ENCODE measurements around the gene VSX1. TPM values are rescaled to one million over a fixed set of nuclear protein-coding genes. Genes with fewer than 3 reads are reported as not detected.

Gene VSX1
- total and polyA plus RNA-seq, 11 donors: 0.19 to 0.96 (median 0.49) TPM; not detected in 5

- no peak overlapping the region for H3K4me3 ChIP-seq
- WGBS, 4 donors: 85 to 94% (median 90%) methylated on average over 4 of the region's 4 CpGs
- intact Hi-C loops (cut with DNase I): loop anchor here in 9 of 10 donors (1.0 to 10.0 kb wide), 12 partner anchors 32 to 900 kb away; partner anchors contain the start of genes ABHD12 (in 2 of the 9), GINS1 (in 2 of the 9) and PYGB (in 1 of the 9)
- DNase-seq (peak in 1 of 5 donors; percentile 18), ATAC-seq (no peak)
- no peaks in the 10 kb centered on the region for H3K9me3 ChIP-seq
- peaks cover 0 to 13% (median 0%) of the 10 kb centered on the region in 9 donors for H3K27me3 ChIP-seq
- TF ChIP-seq CTCF (IDR thresholded peaks at IDR 0.05) (no peak), POLR2A (IDR thresholded peaks at IDR 0.05) (no peak)
- no peak overlapping the region for H3K27ac ChIP-seq
- no peaks in the 10 kb centered on the region for H3K36me3 ChIP-seq
- H3K4me1 ChIP-seq: peaks cover 0 to 20% (median 5%) of the 10 kb centered on the region in 12 donors
Measured at GRCh38 chr20:25064561-25065071, 17.3 kb downstream of the VSX1 start.

DNA sequence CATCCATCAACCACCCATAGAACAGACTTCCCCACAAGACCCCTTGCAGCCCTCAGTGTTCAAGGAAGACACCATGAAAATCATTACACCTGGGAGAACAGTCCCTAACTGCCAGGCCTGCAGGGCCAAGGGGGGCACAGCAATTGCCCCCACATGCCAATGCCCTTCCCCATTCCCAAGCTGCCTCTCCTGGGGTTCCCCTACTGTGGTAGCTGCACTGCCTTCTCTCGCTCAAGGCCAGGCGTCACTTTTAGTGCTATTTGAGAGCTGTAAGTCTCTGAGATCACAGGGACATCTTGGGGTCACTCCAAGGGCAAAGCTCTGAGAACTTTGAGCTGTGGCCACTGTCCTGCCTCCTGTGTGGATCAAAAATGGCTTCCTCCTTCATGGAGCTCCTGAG, 18.0 kb downstream of the VSX1 start:
- H3K36me3 ChIP-seq: no peaks in the 10 kb centered on the region
- no peak overlapping the region for H3K4me3 ChIP-seq
- H3K27ac ChIP-seq: no peak overlapping the region
- WGBS, 4 donors: 94 to 100% (median 96%) methylated on average over 1 to 2 of the region's 2 CpGs; no CpG with 5 or more reads in 1 of the 4 donors
- DNase-seq (peak in 1 of 5 donors; percentile 1), ATAC-seq (no peak)
- peaks cover 0 to 6% (median 0%) of the 10 kb centered on the region in 9 donors for H3K27me3 ChIP-seq
- intact Hi-C loops (cut with DNase I): loop anchor here in 5 of 10 donors (2.0 to 10.0 kb wide), 7 partner anchors 37 to 899 kb away; partner anchors contain the start of genes ABHD12 (in 2 of the 5), GINS1 (in 2 of the 5) and PYGB (in 1 of the 5)
- peaks cover 0 to 25% (median 9%) of the 10 kb centered on the region in 12 donors for H3K4me1 ChIP-seq
- no peaks in the 10 kb centered on the region for H3K9me3 ChIP-seq
- no peak for TF ChIP-seq POLR2A (IDR thresholded peaks at IDR 0.05)
- no peak for TF ChIP-seq CTCF (IDR thresholded peaks at IDR 0.05)

DNA sequence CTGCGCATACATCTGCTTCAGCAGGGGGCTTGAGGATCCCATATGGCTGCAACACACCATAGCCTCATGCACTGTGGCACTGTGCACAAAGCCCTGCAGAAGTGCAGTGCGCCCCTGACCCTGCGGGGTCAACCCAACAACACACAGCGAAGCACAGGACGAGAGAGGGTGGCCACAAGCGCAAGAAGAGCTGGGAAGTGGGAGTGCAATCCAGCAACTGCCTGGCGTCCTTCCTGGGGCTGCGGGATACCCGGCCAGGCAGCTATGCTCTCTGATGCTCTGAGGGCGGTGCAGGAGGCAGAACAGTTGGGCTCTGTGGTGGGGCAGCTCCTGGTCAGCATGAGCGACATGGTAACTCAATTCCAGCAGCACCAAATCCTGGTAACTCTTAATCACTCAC, 18.4 kb downstream of the VSX1 start:
- H3K27me3 ChIP-seq: peaks cover 0 to 2% (median 0%) of the 10 kb centered on the region in 9 donors
- WGBS, 4 donors: 82 to 100% (median 88%) methylated on average over 1 to 11 of the region's 11 CpGs
- no peaks in the 10 kb centered on the region for H3K36me3 ChIP-seq
- no peak for ATAC-seq
- no peak overlapping the region for H3K27ac ChIP-seq
- no peaks in the 10 kb centered on the region for H3K9me3 ChIP-seq
- intact Hi-C loops (cut with DNase I): loop anchor here in 5 of 10 donors (5.0 to 10.0 kb wide), 5 partner anchors 36 to 899 kb away; partner anchors contain the start of genes ABHD12 (in 2 of the 5), GINS1 (in 2 of the 5) and PYGB (in 1 of the 5)
- peaks cover 0 to 29% (median 12%) of the 10 kb centered on the region in 12 donors for H3K4me1 ChIP-seq
- TF ChIP-seq CTCF (IDR thresholded peaks at IDR 0.05) (no peak), POLR2A (IDR thresholded peaks at IDR 0.05) (no peak)
- no peak overlapping the region for H3K4me3 ChIP-seq
- DNase-seq: peak in 1 of 5 donors; percentile 46

GRCh38 chr20:25062841-25063240, 19.1 kb downstream of the VSX1 start:
- WGBS, 4 donors: 86 to 89% (median 87%) methylated on average over 7 of the region's 7 CpGs
- no peaks in the 10 kb centered on the region for H3K36me3 ChIP-seq
- ATAC-seq (no peak), DNase-seq (peak in 1 of 5 donors; percentile 4)
- no peak overlapping the region for H3K4me3 ChIP-seq
- intact Hi-C loops (cut with DNase I): loop anchor here in 5 of 10 donors (5.0 to 10.0 kb wide), 5 partner anchors 36 to 898 kb away; partner anchors contain the start of genes ABHD12 (in 2 of the 5), GINS1 (in 2 of the 5) and PYGB (in 1 of the 5)
- no peaks in the 10 kb centered on the region for H3K9me3 ChIP-seq
- TF ChIP-seq CTCF (IDR thresholded peaks at IDR 0.05) (no peak), POLR2A (IDR thresholded peaks at IDR 0.05) (no peak)
- no peaks in the 10 kb centered on the region for H3K27me3 ChIP-seq
- H3K27ac ChIP-seq: no peak overlapping the region
- H3K4me1 ChIP-seq: peaks cover 0 to 33% (median 16%) of the 10 kb centered on the region in 12 donors
